GM19468 (cell line): ENCODE measurements around the gene TAOK2.
"Not testable (repeated sequence)": the region's sequence is repeated elsewhere in the genome, so short reads cannot be mapped to it uniquely, and the experiment has no call there.

Source experiments
- ATAC-seq: cut with Tn5 transposase; IDR thresholded peaks from one replicate; pipeline ENCODE4 v1.9.1; 2021; ENCODE audit warnings: mild to moderate bottlenecking, moderate library complexity, moderate number of reproducible peaks; ENCODE audit not compliant: unreplicated experiment; ENCODE audit errors: extremely low read depth

The TAOK2 gene

GRCh38 chr16:30000735-30001631, 27.3 kb downstream of the TAOK2 start:
- no peak for ATAC-seq

GRCh38 chr16:30002614-30003346, 29.1 kb downstream of the TAOK2 start:
- no peak for ATAC-seq

GRCh38 chr16:30003670-30004423, 30.2 kb downstream of the TAOK2 start:
- no peak for ATAC-seq

DNA sequence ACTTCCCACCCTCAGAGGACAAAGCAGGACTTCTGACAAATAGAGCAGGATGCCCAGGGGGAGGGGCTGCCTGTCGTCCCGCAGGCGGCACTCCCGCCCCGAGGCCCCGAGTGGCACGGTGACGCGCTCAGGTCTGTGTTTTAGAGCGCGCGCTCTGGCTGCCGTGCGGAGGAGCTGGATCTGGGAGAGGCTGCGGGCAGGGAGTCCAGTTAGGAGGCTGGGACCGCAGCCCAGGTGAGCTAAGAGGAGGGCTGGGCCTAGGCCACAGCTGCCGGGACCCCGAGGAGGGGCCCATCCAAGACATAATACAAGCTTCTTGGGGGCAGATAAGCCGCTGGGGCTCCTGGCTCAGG, 30.7 kb downstream of the TAOK2 start:
- ATAC-seq, result no peak

DNA sequence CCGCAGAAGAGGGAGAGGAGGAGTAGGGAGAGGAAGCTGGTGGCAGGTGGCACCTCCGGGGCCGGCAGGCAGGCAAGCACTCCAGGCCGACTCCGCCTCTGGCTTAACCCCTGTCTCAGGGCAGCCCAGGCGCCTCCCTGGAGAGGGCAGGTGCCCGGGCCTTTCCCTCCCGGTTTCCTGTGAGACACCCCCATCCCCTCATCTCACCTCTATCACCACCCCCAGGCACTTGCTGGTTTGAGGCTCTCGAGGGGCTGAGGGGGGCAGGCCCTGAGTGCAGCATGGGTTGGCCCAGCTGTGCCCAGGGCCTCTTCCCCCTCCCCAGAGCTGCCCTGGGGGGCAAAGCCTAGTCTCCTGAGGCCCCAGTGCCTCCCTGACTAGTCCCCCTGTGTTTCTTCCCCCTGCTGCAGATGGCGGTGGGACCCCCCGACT, 31.2 kb downstream of the TAOK2 start:
- ATAC-seq, result no peak

DNA sequence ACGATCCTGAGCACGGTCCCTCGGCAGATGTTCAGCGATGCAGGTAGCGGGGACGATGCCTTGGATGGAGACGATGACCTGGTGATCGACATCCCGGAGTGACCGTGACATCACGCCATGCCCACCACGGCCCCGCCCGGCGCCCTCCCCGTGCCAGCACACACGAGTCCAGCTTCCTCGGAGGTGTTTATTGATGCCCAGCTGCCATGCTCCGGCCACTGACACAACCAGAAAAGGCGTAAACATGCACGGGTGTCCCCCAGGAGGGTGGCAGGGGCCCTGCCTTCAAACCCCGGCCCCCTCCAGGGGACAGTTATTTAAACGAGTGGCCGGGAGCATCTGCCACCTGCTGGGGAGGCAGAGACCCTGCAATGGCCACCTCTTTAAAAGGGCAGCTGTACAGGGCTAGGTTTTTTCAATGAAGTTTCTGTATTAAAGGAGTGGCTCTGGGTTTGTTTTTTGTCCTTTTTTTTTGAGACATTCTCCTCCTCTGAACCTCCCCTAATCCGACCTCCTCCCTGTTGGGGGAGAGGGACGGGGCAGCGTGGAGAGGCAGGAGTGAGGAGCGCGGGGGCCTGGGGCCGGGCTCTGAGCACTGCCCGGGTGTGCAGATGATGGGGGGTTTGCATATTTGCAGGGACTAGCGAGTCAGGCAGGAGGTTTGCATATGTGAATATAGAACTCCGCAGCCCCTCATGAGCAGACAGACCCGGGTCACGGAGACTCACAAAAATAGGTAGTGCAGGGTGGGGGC, 31.9 kb downstream of the TAOK2 start:
- no peak for ATAC-seq

DNA sequence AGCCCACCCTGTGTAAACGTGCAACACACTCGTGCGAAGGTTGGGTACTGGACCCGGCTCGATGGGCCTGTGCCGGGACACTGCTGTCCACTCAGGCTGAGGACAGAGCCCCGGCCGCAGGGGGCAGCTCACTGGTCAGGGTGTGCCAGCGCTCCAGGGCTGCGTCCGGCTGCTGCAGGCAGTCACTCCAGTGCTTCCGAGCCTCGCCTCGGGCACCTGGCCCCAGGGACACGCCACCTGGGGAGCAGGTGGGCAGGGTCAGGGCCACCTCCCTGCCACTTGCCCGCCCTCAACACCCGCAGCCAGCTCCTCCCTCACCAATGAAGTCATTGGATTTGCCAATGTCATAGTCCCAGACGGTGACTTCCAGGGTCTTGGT, 32.4 kb downstream of the TAOK2 start:
- ATAC-seq, result no peak

DNA sequence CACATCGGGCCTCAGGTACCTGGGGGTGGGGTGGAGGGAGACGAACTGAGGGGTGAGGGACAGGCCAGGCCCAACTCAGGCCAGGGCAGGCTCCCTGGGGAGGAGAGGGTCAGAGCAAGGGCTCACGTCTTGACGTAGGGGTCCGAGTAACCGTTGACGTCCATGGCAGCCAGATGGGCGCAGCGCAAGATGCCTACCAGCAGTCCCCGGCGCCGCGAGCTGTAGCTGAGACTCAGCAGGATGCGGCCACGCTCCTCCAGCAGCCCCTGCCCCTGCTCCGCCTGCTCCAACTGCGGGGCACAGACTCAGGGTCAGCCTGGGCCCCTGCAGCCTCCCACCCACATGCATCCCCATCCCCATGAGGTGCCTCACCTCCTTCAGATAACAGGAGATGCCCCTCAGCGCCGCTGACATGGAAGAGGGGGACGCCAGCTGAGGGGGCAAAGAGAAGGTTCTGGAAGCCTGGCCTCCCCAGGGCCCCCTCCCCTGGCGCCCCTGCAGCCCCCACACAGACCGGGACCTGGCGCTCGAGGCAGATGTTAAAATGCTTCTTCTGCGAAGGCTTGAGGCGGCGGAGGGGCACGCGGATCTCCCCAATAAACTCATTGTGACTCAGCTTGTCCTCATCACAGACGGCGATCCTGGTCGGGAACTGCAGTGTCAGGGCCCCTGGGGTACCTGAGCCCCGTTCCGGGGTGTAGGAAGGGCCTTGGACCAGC, 33.1 kb downstream of the TAOK2 start:
- no peak for ATAC-seq

DNA sequence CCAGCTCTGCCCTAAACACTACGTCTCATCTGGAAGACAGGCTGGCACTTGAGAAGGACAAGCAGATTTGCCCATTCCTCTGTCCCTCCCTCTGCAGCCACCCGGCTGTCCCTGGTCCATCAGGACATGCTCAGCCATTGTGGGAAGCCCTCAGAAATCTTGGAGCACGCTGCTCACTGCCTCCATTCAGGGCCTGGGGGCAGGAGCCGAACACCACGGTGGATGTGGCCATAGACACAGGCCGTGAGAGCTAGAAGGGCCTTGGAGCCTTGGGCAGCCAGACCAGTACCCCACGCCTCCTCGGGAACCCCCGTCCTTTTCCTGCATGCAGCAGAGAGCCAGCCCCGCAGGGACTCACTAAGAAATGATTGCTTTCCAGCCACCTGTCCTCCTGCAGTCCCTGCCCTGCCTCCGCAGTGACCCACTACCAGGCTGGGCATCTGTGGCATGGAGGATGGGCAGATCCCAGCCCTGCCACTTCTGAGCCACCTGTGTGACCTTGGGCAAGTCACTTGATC, 33.8 kb downstream of the TAOK2 start:
- ATAC-seq, result no peak

DNA sequence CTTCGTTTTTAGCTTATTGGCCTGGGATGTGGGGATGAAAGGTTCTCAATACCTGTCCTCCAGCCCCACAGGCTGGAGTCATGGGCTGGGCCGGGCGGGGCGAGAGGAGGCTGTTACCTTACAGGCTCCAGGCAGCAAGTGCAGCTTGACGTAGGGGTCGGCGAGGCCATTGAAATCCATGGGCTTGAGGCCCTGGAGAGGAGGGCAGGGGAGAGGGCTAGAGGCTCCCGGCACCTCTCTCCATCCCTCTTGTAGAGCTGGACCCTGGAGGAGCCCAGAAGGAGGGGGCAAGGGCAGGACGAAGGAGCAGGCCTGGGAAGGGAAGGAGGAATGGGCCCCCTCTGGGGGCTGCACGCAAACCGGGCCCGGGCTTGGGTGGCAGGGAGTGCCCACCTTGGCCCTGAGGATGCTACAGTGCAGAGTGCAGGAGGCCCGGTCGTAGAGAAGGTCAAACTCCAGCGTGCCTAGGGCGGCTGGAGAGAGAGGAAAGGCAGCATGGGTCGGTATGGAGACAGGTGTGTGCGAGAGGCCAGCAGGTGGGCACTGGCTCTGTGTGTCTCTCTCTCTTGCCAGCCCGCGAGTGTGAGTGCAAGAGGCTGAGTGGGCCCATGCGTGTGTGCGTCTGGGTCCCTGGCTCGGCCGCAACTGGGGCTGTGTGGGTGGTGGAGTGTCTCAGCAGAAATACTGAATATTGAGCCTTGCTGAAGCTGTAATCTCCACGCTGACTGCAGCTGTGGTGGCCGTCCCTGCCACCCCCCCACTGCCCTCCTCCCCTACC, 35.6 kb downstream of the TAOK2 start:
- ATAC-seq, result no peak

GRCh38 chr16:30009990-30010843, 36.5 kb downstream of the TAOK2 start:
- ATAC-seq, result no peak

- no peak for ATAC-seq
Measured at GRCh38 chr16:30010844-30011713, 37.4 kb downstream of the TAOK2 start, which contains the start of gene DOC2A. TSS of gene DOC2A (minus strand) at chr16:30011027. CDS start at chr16:30010222, 805 bp downstream.

DNA sequence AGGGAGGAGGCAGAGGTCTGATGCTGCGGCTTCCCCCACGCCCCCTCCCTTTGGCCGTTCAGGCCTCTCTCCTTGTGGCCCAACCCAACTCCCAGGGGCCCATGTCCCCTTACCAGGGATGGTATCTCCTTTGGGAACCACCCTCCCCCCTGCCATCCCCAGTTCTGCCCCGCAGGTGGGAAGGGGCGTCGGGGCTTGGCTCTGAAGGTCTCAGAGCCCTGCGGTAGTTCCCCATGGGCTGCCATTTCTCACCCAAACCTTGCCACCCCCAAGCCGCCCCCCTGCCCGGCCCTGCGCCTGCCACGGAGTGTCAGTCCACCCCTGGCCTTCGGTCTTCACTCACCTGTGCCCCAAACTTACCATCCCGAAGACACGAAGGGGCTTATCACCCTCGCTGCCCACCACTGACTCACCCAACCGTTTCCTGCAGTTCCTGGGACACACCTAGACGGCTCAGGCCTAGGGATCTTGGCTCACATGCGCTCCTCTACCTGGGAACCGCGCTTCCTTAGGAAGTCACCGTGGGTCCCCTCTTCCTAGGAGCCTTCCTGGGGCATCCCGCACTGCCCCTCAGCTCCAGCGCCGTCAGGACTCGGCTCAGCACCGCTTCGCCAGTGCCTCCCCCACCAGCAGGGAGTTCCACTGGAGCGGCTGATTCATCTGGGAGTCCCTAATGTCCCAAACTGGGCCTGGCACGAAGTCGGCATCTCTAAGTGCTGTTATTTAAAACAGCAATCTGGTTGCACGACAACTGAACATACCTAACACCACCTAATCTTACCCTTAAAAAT, 38.2 kb downstream of the TAOK2 start:
- no peak for ATAC-seq

- ATAC-seq, result not testable (repeated sequence)
Measured at GRCh38 chr16:30012598-30012997, 38.9 kb downstream of the TAOK2 start.

- not testable (repeated sequence) for ATAC-seq
Measured at GRCh38 chr16:30015450-30015849, 41.8 kb downstream of the TAOK2 start.
